GM12801 (cell line): ENCODE data around the gene KRTCAP2.

ENCODE experiments used
- CTCF ChIP-seq: IDR thresholded peaks from one replicate; pipeline ENCODE4 v1.5.1; 2011; ENCODE audit warnings: control low read depth; ENCODE audit not compliant: insufficient read length; ENCODE audit errors: extremely low read depth

KRTCAP2 gene

GRCh38 chr1:155199792-155200191 is 26.7 kb upstream of the KRTCAP2 start:
- TF ChIP-seq CTCF = no peak

- TF ChIP-seq CTCF = no peak
These were observed 25.4 kb upstream of the KRTCAP2 start for GRCh38 chr1:155198547-155198906.

- TF ChIP-seq CTCF = no peak
These were observed 24.9 kb upstream of the KRTCAP2 start for GRCh38 chr1:155197901-155198546.

- no peak for TF ChIP-seq CTCF
These were observed 24.0 kb upstream of the KRTCAP2 start for GRCh38 chr1:155196893-155197638.

GRCh38 chr1:155196103-155196892 is 23.2 kb upstream of the KRTCAP2 start:
- TF ChIP-seq CTCF = no peak

GRCh38 chr1:155195201-155196102 is 22.3 kb upstream of the KRTCAP2 start:
- TF ChIP-seq CTCF = no peak
